Diencephalon (tissue), 1 donor: ENCODE results near the gene PANK1. TPM values are rescaled to one million over a fixed set of nuclear protein-coding genes. Genes with fewer than 3 reads are reported as not detected.

Experiments
- small RNA-seq: library from RNA; depleted of rRNA; stranded (forward); fragments of <200 nt; gene quantifications from one replicate; pipeline ENCODE3, GENCODE V24; 2014
- total RNA-seq: library from RNA; depleted of rRNA; stranded (reverse); fragments of >200 nt; gene quantifications from one replicate; pipeline ENCODE4 v1.2.3, GENCODE V29; 2014

PANK1 gene
- total RNA-seq, result 44.8 TPM

DNA sequence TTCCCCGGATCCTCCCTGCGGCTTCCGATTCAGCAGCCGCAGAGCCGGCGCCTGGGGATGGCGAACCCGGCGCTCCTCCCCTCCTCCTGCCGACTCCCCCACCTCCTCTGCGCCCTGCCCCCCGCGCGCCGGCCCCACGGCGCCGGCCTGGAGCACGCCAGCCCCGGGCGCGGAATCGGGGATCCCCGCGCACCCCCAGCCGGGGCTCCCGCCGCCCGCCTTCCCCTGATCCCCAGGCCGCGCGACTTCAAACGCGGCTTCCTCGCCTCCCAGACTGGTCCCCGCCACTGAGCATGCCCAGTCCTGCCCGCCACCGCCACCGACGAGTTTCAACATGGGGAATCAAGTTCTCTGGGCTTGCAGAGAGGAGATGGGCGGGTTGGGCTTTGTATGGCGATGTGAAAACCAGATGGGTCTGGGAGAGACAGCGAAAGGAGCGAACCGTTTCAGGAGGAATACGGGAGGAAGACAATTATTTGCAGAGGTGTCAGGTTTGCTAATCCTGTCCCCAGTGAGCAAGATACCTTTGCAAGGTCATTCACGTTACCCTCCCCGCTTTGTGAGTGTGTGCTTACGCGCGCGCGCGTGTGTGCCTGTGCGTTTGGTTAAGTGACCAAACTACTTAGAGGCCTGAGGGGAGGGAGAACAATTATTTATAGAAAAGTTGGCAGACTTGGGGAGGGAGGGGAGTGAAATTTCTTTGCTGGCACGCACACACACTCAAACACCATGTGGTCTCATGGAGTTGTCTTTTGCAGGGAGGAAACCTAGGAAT lies at the start of gene PANK1:
TSS of gene PANK1 (minus strand) at position 276 of the 775 bp plus-strand sequence. CDS start 351 bp downstream, outside the sequence.

DNA sequence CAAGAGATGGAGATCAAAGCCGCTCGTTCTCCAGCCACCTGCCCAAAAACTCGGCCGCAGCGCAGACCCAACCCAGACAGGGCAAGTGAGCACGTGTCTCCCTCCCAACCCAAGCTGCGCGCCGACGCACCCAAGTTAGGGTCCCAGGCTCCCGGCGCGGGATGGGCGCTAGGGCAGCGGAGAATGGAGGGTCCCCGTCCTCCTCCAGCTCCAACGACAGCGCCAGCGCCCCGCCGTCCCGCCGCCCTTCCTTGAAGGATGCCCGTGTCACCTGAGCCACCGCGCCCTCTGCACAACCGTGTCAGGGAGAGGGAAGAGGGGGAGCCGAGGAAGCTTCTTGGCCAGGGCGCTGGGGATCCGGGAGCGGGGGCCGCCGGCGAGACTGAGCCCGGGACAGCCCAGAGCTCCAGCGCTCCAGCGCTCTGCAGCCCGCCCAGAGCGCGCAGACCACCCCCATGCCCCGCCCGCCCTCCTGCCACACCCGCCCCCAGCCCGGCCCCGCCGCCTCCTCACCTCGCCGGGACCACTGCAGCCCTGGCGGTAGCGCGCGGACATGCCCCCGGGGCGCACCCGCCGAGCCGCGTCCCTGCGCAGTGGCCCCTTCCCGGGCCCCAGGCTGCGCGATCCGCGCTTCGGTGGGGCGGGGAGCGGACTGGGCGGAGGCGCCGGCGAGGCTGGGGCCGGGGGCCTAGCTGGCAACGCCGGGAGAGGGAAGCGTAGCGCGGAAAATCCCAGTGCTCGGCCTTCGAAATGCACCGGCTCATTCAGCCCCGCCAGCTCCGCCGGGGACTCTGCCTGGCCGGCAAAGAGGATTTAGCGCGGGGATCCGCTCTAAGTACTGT lies 109.7 kb downstream of the PANK1 start, which contains the start of gene SLC16A12:
TSS of gene SLC16A12 (minus strand) at position 424 of the 842 bp plus-strand sequence. CDS start 73,016 bp downstream, outside the sequence.

Small RNA genes within 50 kb of the gene (small RNA-seq; reads per million reads assigned to genes)
- gene MIR107, result 271 reads per million, percentile 98 among the genes with 10 or more reads in this experiment

Other genes starting within 250 kb of the PANK1 start
- gene IFIT5, start 230.7 kb downstream of the PANK1 start, total RNA-seq, result 51.7 TPM
- 3.9 TPM for gene SLC16A12, start 109.6 kb downstream of the PANK1 start, total RNA-seq
- gene KIF20B, start 56.3 kb upstream of the PANK1 start, total RNA-seq, result 9.9 TPM